K562 (cell line): ENCODE measurements around the gene RBM28. TPM values are rescaled to one million over a fixed set of nuclear protein-coding genes. Genes with fewer than 3 reads are reported as not detected.

Experiments
- BRF1 ChIP-seq: IDR thresholded peaks from 3 replicates; pipeline ENCODE4 v1.6.1; 2011; ENCODE audit warnings: borderline replicate concordance, mild to moderate bottlenecking; ENCODE audit not compliant: insufficient read length; ENCODE audit errors: extremely low read depth
- CCNT2 ChIP-seq: IDR thresholded peaks from 2 replicates; pipeline ENCODE4 v1.6.1; 2011; ENCODE audit warnings: borderline replicate concordance, low read depth, mild to moderate bottlenecking, moderate library complexity, mixed read lengths, low read length; ENCODE audit not compliant: insufficient read length; ENCODE audit errors: extremely low read depth
- EZH2 ChIP-seq: IDR thresholded peaks from 2 replicates; pipeline ENCODE4 v1.6.1; 2012; ENCODE audit warnings: low read depth, mild to moderate bottlenecking, inconsistent platforms, low read length, borderline replicate concordance
- HDGF ChIP-seq: fragments of 450-650 bp; IDR thresholded peaks from 2 replicates; pipeline ENCODE4 v1.6.1; 2016
- KAT8 ChIP-seq: fragments of 450-650 bp; IDR thresholded peaks from 2 replicates; pipeline ENCODE4 v1.6.1; 2016; ENCODE audit warnings: low read depth, mild to moderate bottlenecking
- NCOA2 ChIP-seq, 2 experiments: fragments of 450-650 bp; IDR thresholded peaks; 2 replicates each; pipeline ENCODE4 v1.6.1; 2018; ENCODE audit warnings: mild to moderate bottlenecking in 2 of 2, moderate library complexity in 1 of 2; ENCODE audit not compliant: partially characterized antibody in 2 of 2
- PHF21A ChIP-seq: fragments of 450-650 bp; IDR thresholded peaks from 2 replicates; pipeline ENCODE4 v1.6.1; 2017; ENCODE audit warnings: low read depth, borderline replicate concordance
- RB1 ChIP-seq: fragments of 450-650 bp; IDR thresholded peaks from 2 replicates; pipeline ENCODE4 v1.6.1; 2017; ENCODE audit warnings: low read depth, mild to moderate bottlenecking
- RBM22 ChIP-seq: fragments of 200-400 bp; formaldehyde crosslinking; IDR thresholded peaks from 2 replicates; pipeline ENCODE4 v1.6.1; 2018; ENCODE audit warnings: low read length, low read depth; ENCODE audit not compliant: poor library complexity, severe bottlenecking
- THAP12 ChIP-seq: fragments of 250-450 bp; sonication (Bioruptor Pico); IDR thresholded peaks from 2 replicates; pipeline ENCODE4 v1.9.0; 2021; ENCODE audit warnings: mild to moderate bottlenecking, inconsistent platforms
- U2AF2 ChIP-seq: fragments of 200-400 bp; formaldehyde crosslinking; optimal IDR thresholded peaks from 2 replicates; pipeline ENCODE3; 2017; ENCODE audit warnings: low read depth, mild to moderate bottlenecking, low read length
- USF2 ChIP-seq: sonication (generic); formaldehyde crosslinking; IDR thresholded peaks from 2 replicates; pipeline ENCODE4 v1.5.0; 2020; ENCODE audit warnings: missing genetic modification reagents
- ZHX1 ChIP-seq: fragments of 150-350 bp; conservative IDR thresholded peaks from 2 replicates; pipeline ENCODE4 v1.6.1; 2014; ENCODE audit warnings: low read length
- ZNF263 ChIP-seq: sonication (generic); formaldehyde crosslinking; IDR thresholded peaks from 2 replicates; pipeline ENCODE4 v1.8.0; 2022; ENCODE audit warnings: mild to moderate bottlenecking, missing genetic modification reagents, borderline replicate concordance
- ZNF518B ChIP-seq: fragments of 250-450 bp; sonication (Bioruptor Pico); IDR thresholded peaks from 2 replicates; pipeline ENCODE4 v1.5.0; 2021; ENCODE audit warnings: mild to moderate bottlenecking, moderate library complexity
- ZNF766 ChIP-seq: fragments of 200-800 bp; sonication (Bioruptor generic); conservative IDR thresholded peaks from 2 replicates; pipeline ENCODE4 v1.6.1; 2016; ENCODE audit warnings: missing genetic modification characterization, missing compliant biosample characterization
- polyA plus RNA-seq, 8 experiments: library from polyadenylated mRNA; depleted of rRNA in 4 of 8; stranded (reverse) in 5 of 8; unstranded in 3 of 8; fragments of >200 nt; fragmentation: Nextera tagmentation in 2 of 8; fragmentation: Illumina TruSeq in 1 of 8; extraction: Ambion mirVana in 2 of 8; extraction: Trizol in 1 of 8; gene quantifications; 2 replicates each; pipeline versions ENCODE4 v1.2.1 to v1.2.3, GENCODE V29; 2011 to 2014; ENCODE audit warnings: inconsistent platforms in 1 of 8, missing spikeins in 1 of 8
- total RNA-seq, 7 experiments: library from RNA; depleted of rRNA in 6 of 7; stranded (reverse); fragments of >200 nt in 6 of 7; fragmentation: Illumina TruSeq in 2 of 7; extraction: Trizol in 2 of 7; gene quantifications; 2 replicates each; pipeline versions ENCODE4 v1.2.1 to v1.2.3, GENCODE V29; 2011 to 2021; ENCODE audit warnings: low replicate concordance in 1 of 7

Gene RBM28
- total and polyA plus RNA-seq, 9 of the 15 experiments (the other 6 are each of a cell fraction or from before 2014, with no cell fraction given) = 65.8 to 213 (median 138) TPM

- TF ChIP-seq THAP12 (CRISPR knock-in tag) (no peak), HDGF (no peak), ZNF766 (no peak), BRF1 (no peak), ZHX1 (no peak), PHF21A (no peak), RB1 (no peak), ZNF518B (CRISPR knock-in tag) (no peak), U2AF2 (no peak), KAT8 (no peak), RBM22 (no peak), USF2 (no peak), NCOA2 (IDR thresholded peaks at IDR 0.05; ENCODE audit: partially characterized antibody in 2 of 2) (no peak), EZH2 (no peak), ZNF263 (CRISPR knock-in tag) (no peak), CCNT2 (no peak)
These were observed 37.6 kb upstream of the RBM28 start (continued) for GRCh38 chr7:128381161-128381821.
